Measurements from ENCODE around the gene KIAA1614.

Gene KIAA1614

DNA sequence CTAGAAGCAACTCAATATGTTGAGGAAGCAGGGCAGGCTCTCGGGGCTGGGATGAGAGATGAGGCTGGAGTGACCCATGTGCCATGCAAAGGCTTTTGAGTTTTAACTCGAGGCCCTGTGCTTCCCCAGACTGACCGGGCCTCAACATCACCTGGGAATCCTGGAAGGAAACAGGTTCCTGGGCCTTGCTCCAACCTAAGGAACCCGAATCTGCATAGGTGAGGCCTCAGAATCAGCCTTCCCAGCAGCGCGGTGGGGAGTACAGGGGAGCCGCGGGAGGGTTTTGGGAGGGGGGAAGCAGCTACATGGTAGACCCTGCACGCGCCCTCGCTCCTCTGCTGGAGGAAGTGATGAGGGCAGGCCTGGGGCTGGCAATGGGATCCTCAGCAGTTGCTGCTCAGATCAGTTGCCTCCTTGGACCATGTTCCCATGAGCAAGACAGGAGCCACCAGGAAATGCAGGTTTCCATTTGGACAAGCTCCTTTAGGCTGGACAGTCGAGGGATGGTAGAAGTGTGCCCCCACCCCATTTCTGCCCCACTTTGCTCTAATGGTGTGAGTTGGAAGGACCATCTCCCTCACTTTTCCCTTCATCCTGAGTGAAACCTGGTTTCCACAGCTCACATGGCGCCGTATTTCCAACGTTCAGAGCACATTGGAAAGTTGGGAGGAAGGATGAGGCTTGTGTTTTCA lies 4.5 kb upstream of the KIAA1614 start:
- DNase-seq (ENCODE audit: low spot score), result no peak

DNA sequence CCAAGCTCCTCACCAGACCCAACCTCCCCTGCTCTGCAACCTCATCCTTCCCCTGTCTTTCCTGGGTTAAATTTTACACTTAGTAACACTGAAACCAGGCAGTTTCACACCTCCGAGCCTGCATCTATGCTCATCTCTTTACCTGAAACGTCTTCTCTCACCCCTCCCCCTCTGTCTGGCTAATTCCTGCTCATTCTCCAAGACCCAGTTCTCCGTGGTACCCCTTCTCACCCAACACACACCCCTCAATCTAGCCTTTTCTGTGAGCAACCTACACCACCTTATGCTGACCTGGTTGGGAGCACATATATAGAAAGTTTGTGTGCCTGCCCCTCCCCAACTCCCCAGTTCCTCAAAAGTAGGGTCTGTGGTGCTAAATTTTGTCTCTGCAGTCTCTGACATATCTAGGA lies 3.7 kb upstream of the KIAA1614 start:
- DNase-seq (ENCODE audit: low spot score), result no peak

DNA sequence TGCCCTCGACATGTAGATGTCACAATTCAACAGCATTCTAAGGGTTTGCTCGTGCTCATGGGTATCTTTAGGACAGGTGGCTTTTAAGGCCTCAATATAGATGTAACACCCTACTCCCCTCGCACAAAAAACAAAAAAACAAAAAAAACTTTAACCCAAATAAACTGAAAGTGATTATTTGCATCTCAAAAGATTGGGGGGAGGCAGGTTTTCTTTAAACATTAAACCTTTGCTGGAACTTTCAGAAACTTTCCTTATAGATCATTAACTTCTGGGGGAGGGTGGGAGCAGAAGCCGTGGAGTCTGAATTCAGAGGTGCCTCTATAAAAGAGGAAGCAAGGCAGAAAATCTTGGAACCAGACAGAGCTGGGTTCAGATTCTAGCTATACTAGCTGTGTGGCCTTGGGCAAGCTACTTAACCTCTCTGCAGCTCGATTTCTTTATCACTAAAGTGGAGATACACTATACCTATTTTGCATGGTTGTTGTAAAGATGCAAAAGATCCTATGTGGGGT lies 3.2 kb upstream of the KIAA1614 start:
- no peak for DNase-seq (ENCODE audit: low spot score)

DNA sequence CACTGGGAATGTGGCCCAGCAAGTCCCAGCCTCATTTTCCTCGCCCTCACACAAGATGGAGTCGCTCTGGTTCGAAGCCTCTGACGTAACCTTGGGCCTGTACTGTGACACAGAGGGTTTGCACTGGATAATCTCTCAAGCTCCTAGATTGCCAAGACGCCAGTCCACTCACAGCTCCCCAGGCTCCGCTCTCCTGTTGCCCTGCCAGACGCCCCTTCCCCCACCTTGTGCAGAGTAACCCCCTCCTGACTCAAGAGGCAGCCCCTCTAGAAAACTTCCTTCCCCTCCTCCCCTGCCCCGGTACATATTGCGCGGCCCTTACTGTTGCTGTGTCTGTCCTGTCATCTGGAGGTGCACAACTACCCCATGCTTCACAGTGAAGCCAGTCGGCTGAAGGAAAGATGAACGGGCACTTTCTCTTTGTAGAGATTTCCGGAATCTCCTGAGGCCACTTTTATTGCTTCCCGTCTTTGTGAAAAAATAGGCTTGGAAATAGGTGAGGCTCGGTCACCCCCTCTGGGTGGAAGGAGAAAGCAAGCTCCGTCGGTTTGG lies 981 bp upstream of the KIAA1614 start:
- no peak for DNase-seq (ENCODE audit: low spot score)

DNA sequence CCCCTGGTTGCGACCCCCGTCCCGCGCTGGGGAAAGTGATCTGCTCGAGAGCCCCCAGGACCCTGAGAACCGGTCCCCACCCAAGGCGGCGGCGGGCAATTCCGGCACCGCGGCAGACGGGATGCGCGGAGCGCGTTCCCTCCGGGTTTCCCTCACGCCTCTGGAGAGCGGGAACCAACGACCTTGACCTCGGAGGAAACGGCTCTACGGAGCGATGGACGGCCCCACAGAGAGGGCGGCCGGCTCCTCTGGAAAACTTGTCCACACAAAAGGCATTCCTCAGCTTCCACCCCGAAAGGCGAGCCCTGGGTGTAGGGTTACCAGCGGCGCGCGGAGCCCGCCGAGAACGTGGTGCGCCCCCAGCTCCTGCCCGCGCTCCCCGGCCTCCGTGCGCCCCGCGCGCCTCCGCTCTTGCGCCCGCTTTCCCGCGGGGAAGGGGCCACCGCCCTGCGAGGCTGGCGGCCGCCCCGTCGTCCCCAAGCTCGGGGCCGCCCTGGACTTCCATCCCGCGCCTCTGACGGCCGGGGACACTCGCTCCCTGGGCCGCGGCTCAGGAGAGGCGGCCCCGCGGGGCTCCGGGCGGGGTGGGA lies 391 bp upstream of the KIAA1614 start:
- no peak for DNase-seq (ENCODE audit: low spot score)

DNA sequence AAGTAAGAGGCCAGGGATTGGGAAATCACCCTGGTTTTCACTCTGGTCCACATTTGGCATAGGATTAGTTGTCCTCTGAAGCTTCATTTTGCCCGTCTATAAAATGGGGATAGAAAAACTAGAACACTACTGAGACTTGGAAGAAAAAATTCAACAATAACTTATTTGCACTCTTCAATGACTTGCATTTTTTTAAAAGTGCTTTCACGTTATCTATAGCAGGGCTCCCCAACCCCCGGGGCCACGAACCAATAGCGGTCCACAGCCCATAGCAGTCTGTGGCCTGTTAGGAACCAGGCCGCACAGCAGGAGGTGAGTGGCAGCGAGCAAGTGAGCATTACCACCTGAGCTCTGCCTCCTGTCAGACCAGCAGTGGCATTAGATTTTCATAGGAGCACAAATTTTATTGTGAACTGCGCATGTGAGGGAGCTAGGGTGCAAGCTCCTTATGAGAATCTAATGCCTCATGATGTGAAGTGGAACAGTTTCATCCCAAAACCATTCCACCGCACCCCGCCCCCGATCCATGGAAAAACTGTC lies 2.8 kb downstream of the KIAA1614 start:
- no peak for DNase-seq (ENCODE audit: low spot score)

DNA sequence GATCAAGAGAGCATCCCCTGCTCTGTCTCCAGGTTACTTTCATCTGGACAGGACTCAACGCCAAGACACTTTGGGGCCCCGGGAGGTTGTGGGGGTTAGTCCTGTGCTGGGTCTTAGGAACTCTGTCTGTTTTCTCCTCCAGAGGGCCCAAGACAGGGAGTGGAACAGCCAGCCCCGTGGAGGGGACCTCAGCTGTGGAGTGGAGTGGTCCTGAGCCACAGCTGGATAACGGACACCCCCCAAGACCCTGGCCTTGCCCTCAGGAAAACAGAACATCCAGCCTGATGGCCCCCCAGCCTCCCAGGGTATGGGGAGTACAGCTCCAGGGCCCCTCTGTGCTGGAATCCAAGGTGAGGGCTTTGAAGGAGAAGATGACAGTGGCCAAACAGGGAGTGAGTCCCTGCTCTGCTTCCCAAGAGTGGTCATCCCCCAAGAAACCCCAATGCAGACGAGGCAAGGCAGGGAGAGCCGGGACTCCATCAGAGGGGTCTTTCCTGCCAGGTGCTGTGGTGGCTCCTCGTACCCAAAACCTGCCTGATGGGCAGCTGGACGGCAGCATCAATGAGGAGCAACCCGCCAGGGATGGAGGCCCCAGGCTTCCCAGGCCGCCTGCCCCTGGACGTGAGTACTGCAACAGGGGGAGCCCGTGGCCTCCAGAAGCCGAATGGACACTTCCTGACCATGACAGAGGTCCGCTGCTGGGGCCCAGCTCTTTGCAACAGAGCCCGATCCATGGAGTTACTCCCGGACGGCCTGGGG lies 3.5 kb downstream of the KIAA1614 start:
- no peak for DNase-seq (ENCODE audit: low spot score)

DNA sequence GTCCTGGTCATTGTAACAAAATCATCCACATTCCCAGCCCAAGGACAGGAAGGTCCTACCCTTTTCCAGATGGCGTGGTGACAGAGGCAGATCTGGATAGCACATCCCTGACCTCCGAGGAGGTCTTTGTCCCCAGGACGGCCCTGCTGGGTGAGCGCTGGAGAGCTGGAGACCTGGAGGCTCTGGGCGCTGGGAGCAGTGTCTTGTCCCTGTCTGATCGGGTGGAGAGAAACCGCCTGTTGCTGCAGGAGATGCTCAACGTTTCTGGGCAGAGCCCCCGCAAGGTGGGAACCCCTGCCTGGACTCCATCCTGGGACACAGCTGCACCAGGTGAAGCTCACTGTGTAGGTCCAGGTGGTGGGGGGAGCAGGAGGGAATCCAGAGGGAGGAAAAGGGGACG lies 4.1 kb downstream of the KIAA1614 start:
- no peak for DNase-seq (ENCODE audit: low spot score)

DNA sequence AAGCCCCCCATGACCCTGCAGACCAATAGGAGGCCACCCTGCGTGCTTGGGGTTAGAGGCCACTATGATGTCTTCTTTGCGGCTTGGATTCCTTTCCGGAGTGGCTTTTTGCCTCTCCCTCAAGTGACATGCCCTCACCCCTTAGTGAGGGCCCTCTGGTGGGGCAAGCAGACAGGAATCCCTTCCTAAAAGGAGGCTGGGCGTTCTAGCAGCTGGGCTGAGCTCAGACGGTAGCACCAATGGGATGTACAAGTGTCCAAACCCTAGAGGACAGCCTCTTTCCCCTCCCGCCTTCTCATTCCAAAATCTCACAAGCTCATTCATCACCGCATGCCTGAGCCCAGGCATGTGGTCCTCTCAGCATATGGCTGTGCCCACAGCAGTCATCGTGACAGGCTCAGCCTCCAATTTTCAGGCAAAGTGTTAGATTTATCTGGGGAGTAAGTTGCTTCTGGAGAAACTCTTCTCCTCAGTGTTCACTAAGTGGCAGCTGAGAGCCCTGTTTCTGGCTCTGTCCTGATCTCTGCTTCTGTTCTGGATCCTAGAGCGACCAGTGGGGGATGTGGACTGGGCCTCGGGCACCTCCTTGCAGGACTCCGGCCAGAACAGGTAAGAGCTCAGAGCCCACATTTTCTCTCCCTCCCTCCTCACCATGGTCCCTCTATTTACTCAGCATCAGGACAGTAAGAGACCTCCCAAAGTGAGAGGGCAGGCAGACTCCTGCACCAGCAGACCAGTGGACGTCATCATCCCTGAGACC lies 4.8 kb downstream of the KIAA1614 start:
- DNase-seq (ENCODE audit: low spot score), result no peak

DNA sequence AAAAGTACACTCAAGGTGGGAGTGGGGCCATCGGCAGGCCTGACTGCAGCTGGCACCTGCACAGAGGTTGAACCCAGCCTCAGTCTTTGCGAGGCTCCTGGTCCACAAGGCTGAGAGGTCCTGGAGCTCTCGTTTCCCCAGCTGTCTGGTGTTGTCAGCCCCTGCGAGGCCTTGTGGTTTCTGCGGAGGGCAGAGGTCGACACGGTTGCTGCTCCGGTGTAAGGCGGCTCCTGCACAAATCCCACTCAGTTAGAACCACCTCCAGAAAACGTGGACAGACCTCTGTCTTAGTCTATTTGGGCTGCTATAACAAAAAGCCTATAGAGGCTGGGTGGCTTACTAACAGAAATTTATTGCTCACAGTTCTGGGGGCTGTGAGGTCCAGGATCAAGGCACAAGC lies 5.8 kb downstream of the KIAA1614 start:
- no peak for DNase-seq (ENCODE audit: low spot score)

DNA sequence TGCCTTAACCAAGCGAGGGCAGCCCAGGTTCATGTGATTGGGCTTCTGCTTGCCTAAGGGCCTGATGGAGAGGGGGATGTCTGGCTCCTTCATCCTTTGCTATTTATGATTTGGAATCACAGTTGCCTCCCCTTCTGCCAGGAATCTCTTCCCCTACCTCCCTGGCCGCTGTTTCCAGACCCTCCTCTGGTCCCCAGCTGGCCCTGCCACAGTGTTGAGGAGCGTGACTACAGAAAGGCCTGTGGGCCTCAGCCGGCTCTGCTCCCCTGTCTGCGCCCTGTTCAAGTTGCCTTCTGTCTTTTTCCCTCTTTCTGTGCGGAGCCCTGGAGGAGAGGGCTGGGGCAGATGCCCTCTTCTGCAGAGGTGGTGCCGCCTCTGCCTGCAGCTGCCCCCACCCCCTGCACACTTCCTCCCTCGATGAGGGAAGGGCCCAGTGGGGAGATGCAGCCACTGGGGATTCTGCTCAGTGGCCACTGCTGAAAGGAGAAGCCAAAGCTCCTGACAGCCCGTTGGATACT lies 6.5 kb downstream of the KIAA1614 start:
- no peak for DNase-seq (ENCODE audit: low spot score)

DNA sequence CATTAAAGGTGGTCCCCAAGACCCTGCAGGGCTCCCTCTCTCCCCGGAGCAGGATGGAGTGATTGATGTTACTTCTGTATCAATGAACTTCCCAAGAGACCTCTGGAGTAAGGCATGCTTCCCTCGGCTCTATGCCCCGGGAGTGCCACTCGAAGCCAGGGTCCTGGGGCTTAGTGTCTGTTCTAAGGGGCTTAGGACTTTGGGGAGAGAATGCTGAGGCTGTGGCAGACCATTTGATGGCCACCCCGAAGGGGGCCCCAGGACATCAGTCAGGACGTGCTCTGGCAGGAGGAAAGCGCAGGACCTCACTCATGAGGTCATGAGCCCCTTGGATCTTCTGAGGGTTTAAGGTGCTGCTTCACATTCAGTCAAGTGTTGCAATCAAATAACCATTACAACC lies 7.5 kb downstream of the KIAA1614 start:
- DNase-seq (ENCODE audit: low spot score), result no peak

DNA sequence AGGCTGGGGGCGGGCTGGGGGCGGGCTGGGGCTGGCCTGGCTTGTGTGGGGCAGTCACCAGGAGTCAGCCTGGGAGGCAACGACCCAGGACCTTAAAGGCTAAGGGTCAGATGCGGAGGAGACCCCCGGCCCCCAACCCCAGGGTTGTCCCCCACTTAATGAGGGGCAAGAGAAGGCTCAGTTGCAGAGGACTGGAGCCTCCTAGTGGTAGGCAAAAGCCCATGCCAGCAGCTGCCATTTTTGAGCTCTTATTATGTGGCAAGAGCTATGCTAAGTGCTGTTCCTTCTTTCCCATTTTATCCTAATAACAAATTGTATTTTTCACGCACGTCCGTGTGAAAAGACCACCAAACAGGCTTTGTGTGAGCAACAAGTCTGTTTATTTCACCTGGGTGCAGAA lies 8.0 kb downstream of the KIAA1614 start:
- DNase-seq (ENCODE audit: low spot score), result no peak

DNA sequence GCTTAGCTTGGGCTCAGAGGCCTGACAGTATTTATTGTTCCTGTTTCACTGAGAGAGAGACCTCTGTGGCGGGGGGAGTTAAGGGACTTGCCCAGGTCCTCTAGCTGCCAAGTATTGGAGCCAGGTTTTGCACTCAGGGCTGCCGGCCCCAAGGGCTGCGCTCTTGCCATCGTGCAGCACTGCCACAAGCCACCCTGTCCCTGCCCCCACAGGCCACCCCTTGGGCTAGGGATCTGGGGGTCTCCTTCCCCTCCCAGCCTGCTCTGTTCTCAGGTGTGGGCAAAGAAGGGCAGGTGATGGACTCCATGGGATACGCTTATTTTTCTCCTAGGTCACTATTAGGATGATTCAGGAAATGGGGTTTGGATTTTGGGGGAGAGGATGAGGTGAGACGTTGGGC lies 8.7 kb downstream of the KIAA1614 start:
- no peak for DNase-seq (ENCODE audit: low spot score)

DNA sequence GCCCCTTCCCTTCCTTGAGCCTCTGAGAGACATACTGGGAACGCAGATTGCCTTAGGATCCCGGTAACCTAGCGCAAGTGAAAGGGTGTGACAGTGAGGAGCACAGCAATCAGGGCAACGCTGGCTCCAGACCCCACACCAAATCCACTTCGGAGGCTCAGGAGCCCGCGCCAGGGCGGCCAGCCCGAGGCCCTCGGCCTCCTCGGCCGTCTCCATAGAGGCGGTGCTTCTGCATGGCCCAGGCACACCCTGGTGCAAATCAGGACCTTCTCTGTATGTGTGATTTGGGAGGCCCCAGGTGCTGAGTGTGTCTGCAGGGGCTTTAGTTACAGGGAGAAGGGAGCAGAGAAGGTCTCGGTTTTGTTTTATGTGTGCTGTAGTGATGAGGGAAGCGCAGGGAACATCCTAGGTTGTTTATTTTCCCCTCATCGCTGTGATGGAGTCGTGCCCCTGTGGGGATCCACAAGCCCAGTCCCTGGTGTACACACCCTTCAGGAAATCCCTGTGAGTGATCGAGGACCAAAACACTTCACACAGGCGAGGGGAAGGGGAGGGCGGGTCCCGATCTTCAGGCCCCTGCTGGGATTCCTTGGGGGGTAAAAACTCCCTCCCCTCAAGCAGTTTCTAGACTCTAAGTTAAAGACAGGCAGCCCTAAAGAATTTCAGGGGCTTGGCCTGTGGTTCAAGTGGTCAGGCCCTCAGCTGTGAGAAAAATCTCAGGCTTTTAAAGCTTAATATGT lies 9.4 kb downstream of the KIAA1614 start:
- no peak for DNase-seq (ENCODE audit: low spot score)

DNA sequence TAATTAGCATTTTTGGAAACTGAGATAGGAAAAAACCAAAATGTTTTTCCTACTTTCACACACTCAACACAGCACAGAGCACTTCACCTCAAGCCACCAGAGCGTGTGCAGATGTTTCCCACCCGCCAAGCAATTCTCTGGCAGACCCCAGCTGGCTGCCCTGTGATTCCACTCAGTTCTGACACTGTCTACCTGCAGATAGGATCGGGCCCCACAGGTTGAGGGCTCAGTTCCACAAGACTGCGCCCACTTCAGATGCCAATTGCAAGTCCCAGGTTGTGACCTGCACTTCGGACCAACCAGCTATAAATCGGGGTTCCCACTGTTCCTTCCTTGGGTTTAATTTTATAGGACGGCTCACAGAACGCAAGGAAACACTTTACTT lies 9.9 kb downstream of the KIAA1614 start:
- no peak for DNase-seq (ENCODE audit: low spot score)

DNA sequence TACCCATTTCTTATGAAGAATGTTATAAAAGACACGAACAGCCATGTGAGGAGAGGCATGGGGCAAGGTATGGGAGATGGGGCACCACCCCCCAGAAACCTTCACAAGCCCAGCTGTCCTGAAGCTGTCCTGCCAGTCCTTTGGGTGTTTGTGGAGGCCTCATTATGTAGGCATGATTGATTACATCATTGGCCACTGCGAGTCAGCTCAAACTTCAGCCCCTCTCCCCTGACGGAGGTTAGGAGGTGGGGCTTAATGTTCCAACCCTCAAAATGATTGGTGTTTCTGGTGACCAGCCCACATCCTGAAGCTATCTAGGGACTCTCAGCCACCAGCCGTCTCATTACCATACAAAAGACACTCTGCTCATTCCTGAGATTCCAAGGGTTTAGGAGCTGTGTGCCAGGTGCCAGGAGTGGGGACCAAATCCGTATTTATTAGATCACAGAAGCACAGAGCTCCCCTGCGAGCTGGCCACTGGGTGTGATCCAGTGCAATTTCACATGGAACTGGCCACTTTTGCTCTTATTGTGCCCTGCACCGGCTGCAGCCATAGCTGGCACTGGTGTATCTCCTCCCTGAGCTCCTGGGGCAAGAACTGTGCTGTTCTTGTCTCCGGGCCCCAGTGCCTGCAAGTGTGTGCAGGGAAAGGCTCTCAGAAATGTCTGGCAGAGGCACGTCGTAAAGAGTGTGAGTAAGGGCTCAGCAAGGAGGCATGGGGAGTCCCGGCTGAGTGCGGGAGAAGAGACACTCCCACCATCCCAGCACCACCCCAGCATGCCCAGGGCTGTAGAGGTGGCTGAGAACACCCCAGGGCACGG lies 10.5 kb downstream of the KIAA1614 start:
- DNase-seq (ENCODE audit: low spot score), result no peak

DNA sequence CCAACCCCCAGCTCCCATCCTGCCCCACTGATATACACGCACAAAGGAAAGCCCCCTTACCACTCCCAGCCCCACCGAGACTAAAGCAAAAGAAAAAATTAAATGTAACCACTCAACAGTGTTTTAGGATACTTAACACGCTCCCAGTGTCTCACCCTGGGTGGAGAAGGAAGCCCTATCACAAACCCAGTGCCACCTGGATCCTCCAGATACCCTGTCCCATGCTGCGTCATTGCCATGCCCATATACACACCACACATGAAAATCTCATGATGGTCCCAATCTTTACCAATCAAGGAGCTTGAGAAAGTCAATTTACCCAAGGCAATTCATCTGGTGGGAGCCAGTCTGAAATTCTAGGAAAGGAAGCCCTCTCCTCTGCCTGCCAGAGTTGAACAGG lies 11.2 kb downstream of the KIAA1614 start:
- no peak for DNase-seq (ENCODE audit: low spot score)

DNA sequence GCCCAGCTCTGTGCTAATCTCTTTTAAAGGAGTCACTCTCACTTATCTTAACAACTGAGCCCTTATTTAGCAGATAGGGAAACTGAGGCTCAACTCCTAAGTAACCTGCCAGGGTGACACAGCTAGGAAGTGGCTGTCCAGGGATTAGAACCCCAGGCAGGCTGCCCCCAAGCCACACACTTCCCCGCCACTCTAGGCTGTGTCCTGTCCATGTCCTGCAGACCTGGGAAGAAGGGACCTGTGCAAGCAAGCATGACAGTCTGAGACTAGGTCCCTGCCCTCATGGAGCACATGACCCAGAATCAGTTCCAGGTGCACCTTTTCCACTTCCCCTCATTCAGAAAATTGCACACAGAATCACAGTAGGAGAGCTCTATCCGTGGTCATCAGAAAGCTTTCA lies 12.2 kb downstream of the KIAA1614 start:
- no peak for DNase-seq (ENCODE audit: low spot score)

DNA sequence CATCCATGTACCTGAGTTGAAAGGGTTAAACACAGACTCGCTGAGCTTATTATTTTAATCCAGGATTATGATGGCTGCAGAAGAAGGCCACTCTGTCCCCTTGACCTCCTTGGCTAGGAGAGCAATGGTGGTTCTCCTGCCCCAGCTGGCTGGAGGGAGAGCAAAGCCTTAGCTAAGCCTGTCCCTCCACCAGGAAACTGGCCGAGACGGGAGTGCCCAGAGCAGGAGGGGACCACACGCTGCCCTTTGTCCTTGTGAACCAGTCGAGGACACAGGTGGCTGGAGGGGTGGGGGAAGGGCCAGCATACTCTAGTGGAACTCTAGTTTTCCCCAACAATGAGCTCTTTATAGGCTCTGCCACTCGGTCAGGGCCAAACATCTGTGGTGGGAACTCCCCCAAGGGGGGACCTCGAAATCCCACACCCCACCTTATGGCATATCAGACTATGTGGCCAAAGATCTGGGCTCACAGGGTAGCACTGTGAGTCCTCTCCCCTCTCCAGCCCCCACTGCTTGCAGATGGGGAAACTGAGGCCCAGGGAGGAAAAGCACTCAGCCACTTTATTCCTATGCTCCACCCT lies 12.9 kb downstream of the KIAA1614 start:
- DNase-seq (ENCODE audit: low spot score), result peak; percentile 29

All from COLO829 (cell line).